Left lung (tissue), 10 donors: Measurements from ENCODE around the gene DLG4. TPM values are rescaled to one million over a fixed set of nuclear protein-coding genes. Genes with fewer than 3 reads are reported as not detected.

Source experiments
- ATAC-seq: fragments of 200-7000 bp; cut with Tn5 transposase; one replicate; pipeline ENCODE4 v1.9.1; 2020; ENCODE audit warnings: moderate library complexity
- DNase-seq, 4 donors: peaks; one replicate each; pipeline ENCODE4 v3.0.0-alpha.2; 2013 to 2020
- H3K27ac ChIP-seq, 2 donors: fragments of 200-600 bp; sonication (generic) in 1 of 2; one replicate each; pipeline versions ENCODE4 v1.5.0 to v1.8.0; 2020 to 2021
- H3K27me3 ChIP-seq, 2 donors: fragments of 200-600 bp; sonication (generic) in 1 of 2; one replicate each; pipeline versions ENCODE4 v1.5.0 to v1.8.0; 2020 to 2021
- H3K36me3 ChIP-seq, 2 donors: fragments of 200-600 bp; sonication (generic) in 1 of 2; one replicate each; pipeline versions ENCODE4 v1.5.0 to v1.8.0; 2020 to 2021
- H3K4me1 ChIP-seq, 2 donors: fragments of 200-600 bp; one replicate each; pipeline ENCODE4 v1.8.0; 2021
- H3K4me3 ChIP-seq, 2 donors: fragments of 200-600 bp; sonication (generic) in 1 of 2; one replicate each; pipeline versions ENCODE4 v1.5.0 to v1.8.0; 2020 to 2021; ENCODE audit warnings: mild to moderate bottlenecking in 1 of 2
- H3K9me3 ChIP-seq, 2 donors: fragments of 200-600 bp; sonication (generic) in 1 of 2; one replicate each; pipeline versions ENCODE4 v1.5.0 to v1.8.0; 2020 to 2021
- intact Hi-C, 2 donors: fragments of 100-400 bp; cut with DNase I; formaldehyde crosslinking; loops; one replicate each; pipeline versions ENCODE4 v1.11.2 to v1.14.2; 2022
- polyA plus RNA-seq, 6 donors: library from polyadenylated mRNA; unstranded; fragments of 120-200 nt; gene quantifications; one replicate each; pipeline ENCODE4 v1.2.1, GENCODE V29; 2013; ENCODE audit not compliant: insufficient read length in 6 of 6
- total RNA-seq, 2 donors: library from RNA; stranded (reverse); fragmentation: NEBNext Ultra II Directional; extraction: Animal tissue kit (Norgen Biotek cat#: 25700); gene quantifications; one replicate each; pipeline ENCODE4 v1.2.1, GENCODE V29; 2021
- TF ChIP-seq, protein P1 (sequence below), 2 donors: fragments of 200-600 bp; sonication (generic) in 1 of 2; IDR thresholded peaks; one replicate each; pipeline versions ENCODE4 v1.5.0 to v1.8.0; 2021; ENCODE audit warnings: antibody characterized with exemption in 2 of 2
- donor health status: DM: no; HTN: yes; CAD: no.
- donor health status: DM: no; HTN: no; CAD: no.

Gene DLG4
- total and polyA plus RNA-seq, 8 donors, result 25.9 to 60.0 (median 45.1) TPM

DNA sequence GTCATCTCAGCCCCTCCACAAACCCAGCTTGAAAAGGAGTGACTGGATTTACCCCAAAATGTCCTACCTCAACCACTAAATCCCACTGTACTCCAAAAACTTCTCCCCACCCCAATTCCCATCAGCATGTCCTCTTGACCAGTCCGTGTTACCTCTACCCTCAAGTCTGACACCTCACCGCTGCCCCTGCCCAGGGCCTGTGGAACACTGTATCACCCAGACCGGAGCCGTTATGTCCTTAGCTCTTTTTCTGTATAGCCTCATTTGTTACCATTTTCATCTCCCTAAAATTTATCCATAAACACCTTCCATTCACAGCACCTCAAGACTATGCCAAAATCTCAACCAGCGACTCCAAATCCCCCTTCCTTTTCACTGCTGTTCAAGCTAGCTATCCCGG is 17.2 kb upstream of the DLG4 start:
- Histone ChIP-seq H3K27me3 (no peaks in the 10 kb centered on the region), H3K4me1 (peaks cover 31 to 73% of the 10 kb centered on the region in 2 donors), H3K4me3 (peak overlapping the region in 1 of 2 donors; percentile 99), H3K27ac (peak overlapping the region in 1 of 2 donors; percentile 96), H3K9me3 (no peaks in the 10 kb centered on the region), H3K36me3 (peaks cover 0 to 37% of the 10 kb centered on the region in 2 donors)
- intact Hi-C loops, result no loop called here
- TF ChIP-seq, protein P1, sequence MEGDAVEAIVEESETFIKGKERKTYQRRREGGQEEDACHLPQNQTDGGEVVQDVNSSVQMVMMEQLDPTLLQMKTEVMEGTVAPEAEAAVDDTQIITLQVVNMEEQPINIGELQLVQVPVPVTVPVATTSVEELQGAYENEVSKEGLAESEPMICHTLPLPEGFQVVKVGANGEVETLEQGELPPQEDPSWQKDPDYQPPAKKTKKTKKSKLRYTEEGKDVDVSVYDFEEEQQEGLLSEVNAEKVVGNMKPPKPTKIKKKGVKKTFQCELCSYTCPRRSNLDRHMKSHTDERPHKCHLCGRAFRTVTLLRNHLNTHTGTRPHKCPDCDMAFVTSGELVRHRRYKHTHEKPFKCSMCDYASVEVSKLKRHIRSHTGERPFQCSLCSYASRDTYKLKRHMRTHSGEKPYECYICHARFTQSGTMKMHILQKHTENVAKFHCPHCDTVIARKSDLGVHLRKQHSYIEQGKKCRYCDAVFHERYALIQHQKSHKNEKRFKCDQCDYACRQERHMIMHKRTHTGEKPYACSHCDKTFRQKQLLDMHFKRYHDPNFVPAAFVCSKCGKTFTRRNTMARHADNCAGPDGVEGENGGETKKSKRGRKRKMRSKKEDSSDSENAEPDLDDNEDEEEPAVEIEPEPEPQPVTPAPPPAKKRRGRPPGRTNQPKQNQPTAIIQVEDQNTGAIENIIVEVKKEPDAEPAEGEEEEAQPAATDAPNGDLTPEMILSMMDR (IDR thresholded peaks at IDR 0.05), result no peak
- DNase-seq, result no peak
- no peak for ATAC-seq

DNA sequence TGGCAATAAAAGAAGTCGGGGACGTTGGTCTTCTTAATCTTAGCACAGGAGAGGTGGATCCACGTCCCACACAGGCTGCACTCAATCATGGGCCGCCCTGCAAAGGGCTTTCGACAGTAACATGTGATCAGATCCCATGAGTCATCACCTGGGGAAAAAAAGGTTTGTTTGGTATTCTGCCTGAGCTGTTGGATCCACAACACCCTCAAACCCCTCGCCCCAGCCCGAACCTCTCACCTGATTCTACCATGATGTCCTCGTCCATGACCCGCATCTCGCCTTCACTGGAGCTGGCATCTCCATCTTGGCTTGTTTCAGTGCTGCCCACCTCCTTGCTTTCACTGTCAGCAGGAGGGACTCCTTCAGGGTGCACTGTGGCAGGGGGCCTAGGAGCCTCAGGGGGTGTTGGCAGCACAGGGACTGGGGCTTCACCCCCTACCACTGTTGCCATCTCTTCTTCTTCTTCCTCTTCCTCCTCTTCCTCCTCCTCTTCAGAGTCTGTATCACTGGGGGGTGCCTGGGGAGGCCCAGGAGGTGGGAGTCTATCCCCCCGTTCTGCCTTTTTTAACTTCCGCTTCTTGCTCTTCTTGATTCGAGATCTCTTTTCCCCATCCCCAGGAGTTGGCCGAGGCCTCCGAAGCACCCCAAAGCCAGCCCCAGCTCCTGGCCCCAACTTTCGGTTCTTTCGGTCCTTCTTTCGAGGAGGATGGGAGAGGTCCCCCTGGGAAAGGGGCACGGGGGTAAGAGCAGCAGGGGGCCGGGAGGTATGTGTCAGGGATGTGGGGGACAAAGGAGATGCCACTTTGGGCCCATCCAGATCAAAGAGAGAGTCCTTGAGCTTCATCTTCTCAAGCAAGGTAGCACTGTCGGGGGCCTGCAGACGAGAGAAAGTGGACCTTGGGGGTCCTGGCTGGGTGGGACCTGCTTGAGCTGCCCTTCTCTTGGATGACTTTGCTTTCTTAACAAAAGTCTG is 16.3 kb upstream of the DLG4 start:
- Histone ChIP-seq H3K4me3 (peak overlapping the region in 1 of 2 donors; percentile 88), H3K4me1 (peaks cover 25 to 71% of the 10 kb centered on the region in 2 donors), H3K27me3 (no peaks in the 10 kb centered on the region), H3K9me3 (no peaks in the 10 kb centered on the region), H3K27ac (peak overlapping the region in 1 of 2 donors; percentile 96), H3K36me3 (peaks cover 0 to 35% of the 10 kb centered on the region in 2 donors)
- DNase-seq (no peak), ATAC-seq (no peak)
- intact Hi-C loops, result no loop called here
- TF ChIP-seq, protein P1 (IDR thresholded peaks at IDR 0.05), result no peak

DNA sequence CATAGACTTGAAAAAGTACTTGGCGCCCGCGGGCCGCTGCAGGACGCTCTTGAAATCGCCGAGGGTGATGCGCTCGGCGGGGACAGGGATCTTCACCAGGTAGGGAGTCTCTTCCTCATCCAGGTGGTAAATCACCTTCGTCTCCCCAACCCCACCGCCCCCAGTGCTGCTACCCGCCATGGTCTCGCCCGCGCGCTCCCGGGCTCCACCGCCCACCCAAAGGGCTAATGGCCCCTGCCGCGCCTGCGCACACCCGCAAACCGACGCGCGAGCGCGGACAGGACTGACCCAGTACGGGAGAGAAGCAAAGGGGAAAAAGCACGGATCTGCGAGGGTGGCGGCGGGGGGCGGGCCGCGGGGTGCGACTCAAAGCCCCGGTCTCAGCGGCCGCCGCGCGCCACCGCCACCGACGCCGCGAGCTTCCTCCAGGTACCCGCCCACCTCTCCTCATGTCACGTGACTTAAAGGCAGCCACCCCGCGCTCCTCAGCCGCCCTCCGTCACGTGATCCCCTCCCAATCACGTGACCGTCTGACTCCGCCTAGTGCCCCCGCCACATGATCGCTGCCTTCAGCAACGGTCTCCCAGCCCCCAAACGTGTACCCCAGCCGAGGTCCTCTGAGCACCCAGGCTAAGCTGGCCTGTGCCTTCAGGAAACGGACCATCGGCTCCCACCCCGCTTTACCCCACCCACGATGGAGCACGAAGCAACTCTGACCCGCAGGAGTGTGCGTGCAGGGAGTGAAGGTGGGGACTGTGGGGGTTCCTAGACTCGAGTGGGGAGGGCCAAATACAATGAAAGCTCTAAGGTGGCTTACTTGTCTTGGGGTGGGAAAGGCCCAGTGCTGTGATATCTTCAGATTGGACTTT is 14.7 kb upstream of the DLG4 start, which contains the start of gene DVL2:
Gene DVL2, minus strand, starts transcription at position 435 of the 869 bp plus-strand sequence. Its CDS starts 255 bp downstream, at position 180.
- H3K9me3 ChIP-seq, result no peaks in the 10 kb centered on the region
- intact Hi-C loops, result no loop called here
- peak within 1 kb of the TSS; percentile 84 to 90 for H3K27ac ChIP-seq
- TF ChIP-seq, protein P1 (IDR thresholded peaks at IDR 0.05), result no peak
- H3K4me1 ChIP-seq, result peaks cover 14 to 57% of the 10 kb centered on the region in 2 donors
- H3K27me3 ChIP-seq, result no peaks in the 10 kb centered on the region
- DNase-seq, result peak; percentile 93 to 97 (median 96)
- H3K36me3 ChIP-seq, result peaks cover 0 to 38% of the 10 kb centered on the region in 2 donors
- ATAC-seq, result peak; percentile 56
- peak within 1 kb of the TSS; percentile 81 to 88 for H3K4me3 ChIP-seq

DNA sequence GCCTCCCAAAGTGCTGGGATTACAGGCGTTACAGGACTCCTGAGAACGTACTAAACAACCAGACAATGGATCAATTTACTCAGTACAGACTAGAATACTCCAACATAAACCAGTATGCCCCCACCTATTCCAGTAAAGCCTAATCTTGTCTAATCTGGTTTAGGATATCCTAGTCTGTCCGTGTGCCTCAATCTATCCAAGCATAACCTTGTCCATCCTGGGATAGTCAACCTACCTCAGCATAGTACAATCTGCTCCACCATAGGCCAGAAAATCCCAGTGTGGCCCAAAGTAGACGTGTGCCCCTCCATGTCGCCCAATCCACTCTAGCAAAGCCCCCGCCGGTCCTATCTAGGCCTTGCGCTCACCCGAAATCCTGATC is 14.1 kb upstream of the DLG4 start:
- H3K9me3 ChIP-seq, result no peaks in the 10 kb centered on the region
- ATAC-seq, result peak; percentile 10

More for the DNA sequence above, 14.1 kb upstream of the DLG4 start:
- Histone ChIP-seq H3K36me3 (peaks cover 0 to 44% of the 10 kb centered on the region in 2 donors), H3K27ac (peak overlapping the region; percentile 84 to 90), H3K4me3 (peak overlapping the region; percentile 81 to 88), H3K27me3 (no peaks in the 10 kb centered on the region), H3K4me1 (peaks cover 14 to 57% of the 10 kb centered on the region in 2 donors)
- TF ChIP-seq, protein P1 (IDR thresholded peaks at IDR 0.05), result no peak
- DNase-seq, result no peak
- intact Hi-C loops, result no loop called here
